GM19023 (cell line): ENCODE data around the gene GNAT2.

ENCODE experiments used
- ATAC-seq: cut with Tn5 transposase; IDR thresholded peaks from one replicate; pipeline ENCODE4 v1.9.1; 2021; ENCODE audit warnings: mild to moderate bottlenecking, moderate library complexity; ENCODE audit not compliant: unreplicated experiment

Gene GNAT2

GRCh38 chr1:109642626-109643025, 23.2 kb upstream of the GNAT2 start:
- no peak for ATAC-seq

- ATAC-seq, result no peak
Observed at GRCh38 chr1:109641861-109642260, 22.4 kb upstream of the GNAT2 start.

- ATAC-seq, result no peak
Observed at GRCh38 chr1:109641078-109641740, 21.8 kb upstream of the GNAT2 start.

- peak; percentile 58 for ATAC-seq
Observed at GRCh38 chr1:109640285-109640865, 21.0 kb upstream of the GNAT2 start.

- ATAC-seq, result no peak
Observed at GRCh38 chr1:109639841-109640184, 20.4 kb upstream of the GNAT2 start.

GRCh38 chr1:109639063-109639840, 19.8 kb upstream of the GNAT2 start:
- ATAC-seq, result no peak

- no peak for ATAC-seq
Observed at GRCh38 chr1:109637446-109637845, 18.0 kb upstream of the GNAT2 start.

GRCh38 chr1:109636201-109636952, 17.0 kb upstream of the GNAT2 start:
- ATAC-seq, result no peak

GRCh38 chr1:109635862-109636200, 16.4 kb upstream of the GNAT2 start:
- no peak for ATAC-seq

GRCh38 chr1:109634771-109635750, 15.6 kb upstream of the GNAT2 start:
- ATAC-seq, result no peak

- ATAC-seq, result no peak
Observed at GRCh38 chr1:109634292-109634691, 14.9 kb upstream of the GNAT2 start.

- ATAC-seq, result no peak
Observed at GRCh38 chr1:109632671-109633346, 13.4 kb upstream of the GNAT2 start.

GRCh38 chr1:109631513-109632505, 12.4 kb upstream of the GNAT2 start:
- no peak for ATAC-seq

GRCh38 chr1:109630898-109631512, 11.6 kb upstream of the GNAT2 start:
- no peak for ATAC-seq

GRCh38 chr1:109630081-109630897, 10.9 kb upstream of the GNAT2 start:
- ATAC-seq, result no peak

GRCh38 chr1:109629372-109630030, 10.1 kb upstream of the GNAT2 start:
- no peak for ATAC-seq
